B cell (primary cell): ENCODE data around the gene ANKRD10. TPM values are rescaled to one million over a fixed set of nuclear protein-coding genes. Genes with fewer than 3 reads are reported as not detected.

Source experiments
- ATAC-seq: fragments of 200-7000 bp; cut with Tn5 transposase; one replicate; pipeline ENCODE4 v1.10.0; 2021; ENCODE audit warnings: low read depth, mild to moderate bottlenecking, moderate number of reproducible peaks, moderate library complexity
- CTCF ChIA-PET: fragments of 350-600 bp; sonication (Branson Sonifier 250); formaldehyde crosslinking; loops from one replicate; lab custom pipeline; 2021; ENCODE audit warnings: antibody characterized with exemption, inconsistent platforms; lab: Charles Lee
- POLR2A ChIA-PET: fragments of 350-600 bp; sonication (Branson Sonifier 250); formaldehyde crosslinking; loops from one replicate; lab custom pipeline; 2021; ENCODE audit warnings: antibody characterized with exemption; lab: Charles Lee
- DNase-seq: peaks from one replicate; pipeline ENCODE4 v3.0.0; 2013
- H2AFZ ChIP-seq: 2 replicates; pipeline ENCODE4 v1.6.1; 2012; ENCODE audit warnings: mild to moderate bottlenecking, low read depth, low read length; ENCODE audit not compliant: insufficient read depth, poor library complexity, severe bottlenecking
- H3K27ac ChIP-seq, 2 donors: 1 replicate in 1 of 2; 2 replicates in 1 of 2; pipeline ENCODE4 v1.5.1; 2012 to 2013; ENCODE audit warnings: low read length in 2 of 2, mild to moderate bottlenecking in 2 of 2, moderate library complexity in 1 of 2
- H3K27me3 ChIP-seq, 4 experiments: fragments of 200-600 bp in 1 of 4; sonication (generic) in 1 of 4; replicated peaks in 1 of 4; 1 replicate in 2 of 4; 2 replicates in 2 of 4; pipeline versions ENCODE4 v1.6.1 to v1.7.0; 2013 to 2016; ENCODE audit warnings: low read length in 3 of 4, mild to moderate bottlenecking in 2 of 4, mixed read lengths in 1 of 4, moderate library complexity in 1 of 4; ENCODE audit not compliant: insufficient read depth in 4 of 4, control insufficient read depth in 3 of 4; ENCODE audit errors: control extremely low read depth in 1 of 4
- H3K36me3 ChIP-seq, 2 experiments: replicated peaks in 1 of 2; 1 replicate in 1 of 2; 2 replicates in 1 of 2; pipeline versions ENCODE4 v1.6.1 to v1.7.1; 2013; ENCODE audit warnings: low read length in 1 of 2; ENCODE audit not compliant: insufficient read depth in 2 of 2, control insufficient read depth in 1 of 2; ENCODE audit errors: control extremely low read depth in 1 of 2, extremely low read depth in 1 of 2
- H3K4me1 ChIP-seq, 2 donors: fragments of 200-600 bp in 1 of 2; sonication (generic) in 1 of 2; 1 replicate in 1 of 2; 2 replicates in 1 of 2; pipeline versions ENCODE4 v1.5.1 to v1.6.1; 2013 to 2017; ENCODE audit warnings: low read length in 2 of 2; ENCODE audit not compliant: control insufficient read depth in 2 of 2, insufficient read depth in 2 of 2
- H3K4me2 ChIP-seq: replicated peaks from 2 replicates; pipeline ENCODE3; 2012; ENCODE audit warnings: mild to moderate bottlenecking, low read depth, low read length; ENCODE audit not compliant: poor library complexity, severe bottlenecking
- H3K4me3 ChIP-seq, 5 experiments: fragments of 200-600 bp in 1 of 5; sonication (generic) in 1 of 5; 1 replicate in 3 of 5; 2 replicates in 2 of 5; pipeline versions ENCODE4 v1.5.1 to v1.7.0; 2011 to 2016; ENCODE audit warnings: low read length in 4 of 5, mild to moderate bottlenecking in 4 of 5, low read depth in 2 of 5, control low read depth in 1 of 5, moderate library complexity in 1 of 5; ENCODE audit not compliant: insufficient read depth in 1 of 5; ENCODE audit errors: control extremely low read depth in 1 of 5, extremely low read depth in 1 of 5
- H3K79me2 ChIP-seq: fragments of 200-600 bp; sonication (generic); one replicate; pipeline ENCODE4 v1.6.0; 2016; ENCODE audit warnings: low read length; ENCODE audit not compliant: control insufficient read depth, insufficient read depth
- H3K9ac ChIP-seq: fragments of 200-600 bp; sonication (generic); 2 replicates; pipeline ENCODE4 v1.6.1; 2017; ENCODE audit warnings: mild to moderate bottlenecking, low read length, moderate library complexity
- H3K9me3 ChIP-seq, 3 donors: one replicate each; pipeline versions ENCODE4 v1.6.1 to v1.7.1; 2013; ENCODE audit warnings: low read length in 2 of 3; ENCODE audit not compliant: control insufficient read depth in 2 of 3, insufficient read depth in 1 of 3; ENCODE audit errors: control extremely low read depth in 1 of 3
- H4K20me1 ChIP-seq: 2 replicates; pipeline ENCODE4 v1.6.0; 2012; ENCODE audit warnings: mild to moderate bottlenecking, low read length; ENCODE audit not compliant: insufficient read depth, control insufficient read depth, poor library complexity, severe bottlenecking
- H3K27ac Mint-ChIP-seq: one replicate; pipeline ENCODE4 v1.8.0; 2021; ENCODE audit warnings: mixed read lengths
- H3K27me3 Mint-ChIP-seq: one replicate; pipeline ENCODE4 v1.8.0; 2021; ENCODE audit warnings: mixed read lengths
- H3K4me1 Mint-ChIP-seq: one replicate; pipeline ENCODE4 v1.8.0; 2021; ENCODE audit warnings: mixed read lengths
- H3K4me3 Mint-ChIP-seq: one replicate; pipeline ENCODE4 v1.8.0; 2021; ENCODE audit warnings: mixed read lengths
- H3K9me3 Mint-ChIP-seq: one replicate; pipeline ENCODE4 v1.8.0; 2022; ENCODE audit warnings: mixed read lengths; ENCODE audit not compliant: insufficient read depth
- CTCF ChIP-seq: fragments of 200-600 bp; IDR thresholded peaks from one replicate; pipeline ENCODE4 v1.8.0; 2022; ENCODE audit warnings: antibody characterized with exemption, mild to moderate bottlenecking
- EZH2 ChIP-seq: IDR thresholded peaks from 2 replicates; pipeline ENCODE4 v1.6.1; 2012; ENCODE audit warnings: borderline replicate concordance, low read depth, mild to moderate bottlenecking, moderate library complexity, low read length; ENCODE audit not compliant: insufficient read depth, poor library complexity, severe bottlenecking
- WGBS: methylation state at CpG from one replicate; pipeline ENCODE4 v1.1.5; 2013; ENCODE audit warnings: missing lambda C conversion rate; ENCODE audit not compliant: insufficient coverage; 5-methylcytosine and 5-hydroxymethylcytosine counted together
- intact Hi-C: fragments of 100-400 bp; cut with micrococcal nuclease; formaldehyde crosslinking; loops from one replicate; pipeline ENCODE4 v1.10.0; 2022
- polyA plus RNA-seq: library from polyadenylated mRNA; depleted of rRNA; stranded (reverse); fragments of >200 nt; gene quantifications from 2 replicates; pipeline ENCODE4 v1.2.3, GENCODE V29; 2012
- total RNA-seq, 2 donors: library from RNA; stranded (reverse); fragments of 120-200 nt in 1 of 2; gene quantifications; 1 replicate in 1 of 2; 2 replicates in 1 of 2; pipeline versions ENCODE4 v1.2.3 to v1.2.4, GENCODE V29; 2013 to 2022

ANKRD10 gene
- total and polyA plus RNA-seq, 2 donors (not counting 1 experiment from before 2014, with no cell fraction given): 142 to 256 TPM

GRCh38 chr13:110869805-110870706, 44.8 kb downstream of the ANKRD10 start:
- no peaks in the 10 kb centered on the region for H4K20me1 ChIP-seq
- H2AFZ ChIP-seq: no peak overlapping the region
- ChIA-PET POLR2A (no interaction called here), CTCF (no interaction called here)
- Mint-ChIP-seq H3K9me3 (no peaks in the 10 kb centered on the region), H3K27ac (no peak overlapping the region), H3K4me3 (no peak overlapping the region), H3K4me1 (peaks cover 4% of the 10 kb centered on the region), H3K27me3 (peaks cover 42% of the 10 kb centered on the region)
- H3K79me2 ChIP-seq: no peaks in the 10 kb centered on the region
- TF ChIP-seq EZH2: no peak
- no peak for TF ChIP-seq CTCF
- peaks cover 0 to 56% (median 12%) of the 10 kb centered on the region in 4 experiments for H3K27me3 ChIP-seq
- peaks cover 15% of the 10 kb centered on the region in 2 donors for H3K4me1 ChIP-seq
- H3K27ac ChIP-seq: no peak overlapping the region
- intact Hi-C loops: no loop called here
- no peak overlapping the region for H3K9ac ChIP-seq
- peak overlapping the region; percentile 14 for H3K4me2 ChIP-seq
- DNase-seq (no peak), ATAC-seq (no peak)
- 38% methylated on average over 30 of the region's 34 CpGs for WGBS
- H3K4me3 ChIP-seq: no peak overlapping the region
- no peaks in the 10 kb centered on the region for H3K36me3 ChIP-seq
- H3K9me3 ChIP-seq: peaks cover 0 to 6% (median 0%) of the 10 kb centered on the region in 3 donors

DNA sequence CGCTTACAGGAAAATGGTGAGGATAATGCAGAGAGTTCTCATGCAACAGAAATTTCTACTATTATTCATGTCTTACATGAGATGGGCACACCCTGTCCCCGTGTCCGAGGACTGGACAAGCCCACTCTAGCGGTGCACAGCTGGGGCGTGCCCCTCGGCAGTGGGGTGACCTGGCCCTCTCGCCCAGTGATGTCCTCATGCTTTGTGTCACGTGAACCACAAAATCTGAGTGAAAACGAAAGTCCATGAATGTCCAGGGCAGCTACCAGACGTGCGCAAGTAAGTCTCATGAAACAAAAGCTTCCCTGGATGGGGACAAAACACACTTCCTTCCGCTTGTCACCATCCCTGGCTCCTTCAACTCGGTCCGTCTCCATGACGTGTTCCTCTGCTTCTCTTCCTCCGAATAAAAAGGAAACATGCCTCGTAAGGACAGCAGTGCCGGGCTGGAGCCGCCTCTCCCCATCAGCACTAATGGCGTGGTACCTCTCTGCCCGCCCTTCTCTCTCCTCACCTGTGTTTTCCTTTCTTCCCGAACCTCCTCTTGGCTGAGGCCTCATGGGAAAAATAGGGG, 45.6 kb downstream of the ANKRD10 start:
- Histone ChIP-seq H3K4me1 (peaks cover 8 to 9% of the 10 kb centered on the region in 2 donors), H3K27ac (no peak overlapping the region), H4K20me1 (no peaks in the 10 kb centered on the region), H3K4me3 (no peak overlapping the region), H3K79me2 (no peaks in the 10 kb centered on the region), H3K36me3 (no peaks in the 10 kb centered on the region), H3K27me3 (peaks cover 0 to 56% (median 12%) of the 10 kb centered on the region in 4 experiments), H3K4me2 (peak overlapping the region; percentile 14), H3K9me3 (peaks cover 0 to 6% (median 0%) of the 10 kb centered on the region in 3 donors), H3K9ac (no peak overlapping the region), H2AFZ (no peak overlapping the region)
- TF ChIP-seq EZH2: no peak
- no peak for TF ChIP-seq CTCF
- Mint-ChIP-seq H3K4me3 (no peak overlapping the region), H3K9me3 (no peaks in the 10 kb centered on the region), H3K27me3 (peaks cover 50% of the 10 kb centered on the region), H3K4me1 (no peaks in the 10 kb centered on the region), H3K27ac (no peak overlapping the region)
- DNase-seq (no peak), ATAC-seq (no peak)
- intact Hi-C loops: no loop called here
- CTCF ChIA-PET: no interaction called here
- POLR2A ChIA-PET: no interaction called here
- 70% methylated on average over 22 of the region's 22 CpGs for WGBS
